ENCODE data around the gene STK25. TPM values are rescaled to one million over a fixed set of nuclear protein-coding genes. Genes with fewer than 3 reads are reported as not detected.
A peak's percentile ranks its signal among the peaks of the same experiment; 100 is the strongest.

The STK25 gene
- total RNA-seq, 3 donors from 2014 or later: 102 to 139 (median 126) TPM

DNA sequence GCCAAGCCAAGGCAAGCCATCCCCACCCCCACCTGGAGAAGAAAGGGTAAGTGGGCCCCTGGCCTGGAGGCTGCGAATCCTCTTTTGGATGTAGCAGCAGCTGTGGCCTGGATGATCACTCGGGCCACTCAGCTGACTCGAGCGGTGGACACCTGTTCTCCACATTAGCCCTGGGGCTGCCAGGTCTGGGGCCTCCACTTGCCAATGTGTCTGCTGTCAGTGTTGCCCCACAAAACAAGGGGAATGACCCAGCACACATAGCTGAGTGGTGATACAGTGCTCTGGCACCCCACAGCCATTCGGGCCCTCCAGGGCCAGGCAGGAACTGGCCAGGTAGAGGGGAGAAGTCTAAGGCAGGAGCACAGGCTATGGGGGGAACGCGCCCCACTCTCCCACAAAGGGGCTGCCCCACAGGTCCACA lies 2.6 kb downstream of the STK25 start:
- no peak overlapping the region for H3K4me3 ChIP-seq
- intact Hi-C loops (cut with DNase I; ENCODE audit: low total_unique reads): no loop called here
- TF ChIP-seq POLR2A (IDR thresholded peaks at IDR 0.05) (no peak), POLR2AphosphoS5 (IDR thresholded peaks at IDR 0.05) (no peak)
- TF ChIP-seq, protein P1, sequence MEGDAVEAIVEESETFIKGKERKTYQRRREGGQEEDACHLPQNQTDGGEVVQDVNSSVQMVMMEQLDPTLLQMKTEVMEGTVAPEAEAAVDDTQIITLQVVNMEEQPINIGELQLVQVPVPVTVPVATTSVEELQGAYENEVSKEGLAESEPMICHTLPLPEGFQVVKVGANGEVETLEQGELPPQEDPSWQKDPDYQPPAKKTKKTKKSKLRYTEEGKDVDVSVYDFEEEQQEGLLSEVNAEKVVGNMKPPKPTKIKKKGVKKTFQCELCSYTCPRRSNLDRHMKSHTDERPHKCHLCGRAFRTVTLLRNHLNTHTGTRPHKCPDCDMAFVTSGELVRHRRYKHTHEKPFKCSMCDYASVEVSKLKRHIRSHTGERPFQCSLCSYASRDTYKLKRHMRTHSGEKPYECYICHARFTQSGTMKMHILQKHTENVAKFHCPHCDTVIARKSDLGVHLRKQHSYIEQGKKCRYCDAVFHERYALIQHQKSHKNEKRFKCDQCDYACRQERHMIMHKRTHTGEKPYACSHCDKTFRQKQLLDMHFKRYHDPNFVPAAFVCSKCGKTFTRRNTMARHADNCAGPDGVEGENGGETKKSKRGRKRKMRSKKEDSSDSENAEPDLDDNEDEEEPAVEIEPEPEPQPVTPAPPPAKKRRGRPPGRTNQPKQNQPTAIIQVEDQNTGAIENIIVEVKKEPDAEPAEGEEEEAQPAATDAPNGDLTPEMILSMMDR (IDR thresholded peaks at IDR 0.05): no peak
- H3K4me1 ChIP-seq: peaks cover 3 to 16% of the 10 kb centered on the region in 2 donors
- no peaks in the 10 kb centered on the region for H3K9me3 ChIP-seq
- no peaks in the 10 kb centered on the region for H3K36me3 ChIP-seq
- no peak overlapping the region for H3K27ac ChIP-seq
- H3K27me3 ChIP-seq: no peaks in the 10 kb centered on the region
- no peak for DNase-seq (ENCODE audit: low spot score in 2 of 2)

DNA sequence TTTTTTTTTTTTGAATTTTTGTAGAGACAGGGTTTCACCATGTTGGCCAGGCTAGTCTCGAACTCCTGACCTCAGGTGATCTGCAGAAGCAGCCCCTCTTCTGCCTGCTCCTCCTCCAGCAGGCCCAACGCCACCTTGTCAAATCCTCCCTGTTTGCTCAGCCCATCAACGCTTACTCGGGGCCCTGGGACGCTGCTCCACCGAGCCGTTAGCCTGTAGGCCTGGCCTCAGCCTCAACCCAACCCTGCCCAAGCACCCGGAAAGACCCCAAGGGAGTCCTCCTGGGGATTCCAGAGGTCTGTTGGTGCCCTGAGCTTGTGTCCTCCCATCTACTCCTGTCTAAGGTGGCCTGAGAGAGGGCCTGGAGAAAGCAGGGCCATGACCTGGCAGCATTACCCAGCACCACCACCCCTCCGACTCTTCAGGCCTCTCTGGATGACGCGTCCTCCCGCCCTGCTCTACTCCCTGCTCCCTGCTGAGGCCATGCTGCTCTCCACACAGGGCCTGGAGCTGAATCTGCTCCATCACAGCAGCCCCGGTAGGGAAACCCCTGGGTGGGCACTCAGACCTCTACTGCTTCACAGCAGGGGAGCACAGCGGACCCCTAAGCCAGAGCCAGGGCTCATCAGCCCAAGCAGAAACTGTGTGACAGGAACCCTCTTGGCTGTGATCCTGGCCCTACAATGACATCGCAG lies 3.2 kb downstream of the STK25 start:
- no peak for DNase-seq (ENCODE audit: low spot score in 2 of 2)
- no peaks in the 10 kb centered on the region for H3K27me3 ChIP-seq
- no peak overlapping the region for H3K27ac ChIP-seq
- peak overlapping the region in 1 of 3 donors; percentile 5 for H3K4me3 ChIP-seq
- intact Hi-C loops (cut with DNase I; ENCODE audit: low total_unique reads): no loop called here
- no peak for TF ChIP-seq POLR2AphosphoS5 (IDR thresholded peaks at IDR 0.05)
- TF ChIP-seq, protein P1 (IDR thresholded peaks at IDR 0.05): no peak
- no peak for TF ChIP-seq POLR2A (IDR thresholded peaks at IDR 0.05)
- H3K36me3 ChIP-seq: no peaks in the 10 kb centered on the region
- H3K9me3 ChIP-seq: no peaks in the 10 kb centered on the region
- H3K4me1 ChIP-seq: peaks cover 3 to 16% of the 10 kb centered on the region in 2 donors

DNA sequence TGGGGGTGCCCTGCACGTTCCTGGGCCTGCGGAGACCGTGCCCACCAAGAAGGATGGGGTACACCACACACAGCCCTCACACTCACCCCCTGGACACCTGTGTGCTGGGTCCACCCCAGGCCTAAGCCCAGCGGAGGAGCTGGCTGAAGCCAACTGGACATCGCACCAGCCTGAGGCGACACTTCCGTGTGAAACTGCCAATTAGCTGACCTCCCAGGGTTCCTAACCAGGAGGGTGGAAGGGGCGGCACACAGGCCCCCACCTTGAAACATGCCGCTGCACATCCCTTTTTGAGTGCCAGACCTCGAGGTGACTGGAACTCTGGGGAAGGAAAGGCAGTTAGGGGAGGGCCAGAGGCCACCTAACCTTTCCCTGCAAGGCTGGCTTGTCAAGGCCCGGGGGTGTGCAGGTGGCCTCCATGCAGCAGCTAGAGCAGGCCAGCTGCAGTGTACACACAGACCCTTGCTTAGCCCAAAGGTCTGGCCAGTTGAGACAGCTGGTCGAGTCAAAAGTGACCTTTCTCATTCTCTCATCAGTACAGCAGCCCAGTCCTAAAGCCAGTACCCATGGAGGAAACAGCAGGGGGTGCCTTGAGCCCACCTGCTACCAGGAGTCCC lies 4.5 kb downstream of the STK25 start:
- intact Hi-C loops (cut with DNase I; ENCODE audit: low total_unique reads): no loop called here
- TF ChIP-seq, protein P1 (IDR thresholded peaks at IDR 0.05): no peak
- no peak for TF ChIP-seq POLR2A (IDR thresholded peaks at IDR 0.05)
- no peak for TF ChIP-seq POLR2AphosphoS5 (IDR thresholded peaks at IDR 0.05)
- Histone ChIP-seq H3K27me3 (no peaks in the 10 kb centered on the region), H3K27ac (no peak overlapping the region), H3K4me1 (peaks cover 0 to 8% of the 10 kb centered on the region in 2 donors), H3K4me3 (no peak overlapping the region), H3K36me3 (no peaks in the 10 kb centered on the region), H3K9me3 (no peaks in the 10 kb centered on the region)
- no peak for DNase-seq (ENCODE audit: low spot score in 2 of 2)

DNA sequence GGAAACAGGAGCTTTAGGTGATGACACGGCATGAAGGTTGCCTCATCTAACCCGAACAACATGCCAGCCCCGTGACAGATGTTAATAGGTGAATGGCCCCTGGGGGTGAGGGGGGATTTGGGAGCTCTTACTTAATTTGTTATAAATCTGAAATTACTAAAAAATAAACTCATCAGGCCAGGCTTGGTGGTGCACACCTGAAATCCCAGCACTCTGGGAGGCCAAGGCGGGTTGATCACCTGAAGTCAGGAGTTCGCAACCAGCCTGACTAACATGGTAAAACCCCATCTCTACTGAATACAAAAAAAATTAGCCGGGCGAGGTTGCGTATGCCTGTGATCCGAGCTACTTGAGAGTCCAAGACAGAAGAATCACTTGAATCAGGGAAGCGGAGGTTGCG lies 6.1 kb downstream of the STK25 start:
- Histone ChIP-seq H3K27ac (no peak overlapping the region), H3K36me3 (no peaks in the 10 kb centered on the region), H3K4me1 (peaks cover 0 to 8% of the 10 kb centered on the region in 2 donors), H3K9me3 (no peaks in the 10 kb centered on the region), H3K4me3 (no peak overlapping the region), H3K27me3 (no peaks in the 10 kb centered on the region)
- TF ChIP-seq POLR2A (IDR thresholded peaks at IDR 0.05) (no peak), POLR2AphosphoS5 (IDR thresholded peaks at IDR 0.05) (no peak)
- TF ChIP-seq, protein P1 (IDR thresholded peaks at IDR 0.05): no peak
- no peak for DNase-seq (ENCODE audit: low spot score in 2 of 2)
- intact Hi-C loops (cut with DNase I; ENCODE audit: low total_unique reads): no loop called here

DNA sequence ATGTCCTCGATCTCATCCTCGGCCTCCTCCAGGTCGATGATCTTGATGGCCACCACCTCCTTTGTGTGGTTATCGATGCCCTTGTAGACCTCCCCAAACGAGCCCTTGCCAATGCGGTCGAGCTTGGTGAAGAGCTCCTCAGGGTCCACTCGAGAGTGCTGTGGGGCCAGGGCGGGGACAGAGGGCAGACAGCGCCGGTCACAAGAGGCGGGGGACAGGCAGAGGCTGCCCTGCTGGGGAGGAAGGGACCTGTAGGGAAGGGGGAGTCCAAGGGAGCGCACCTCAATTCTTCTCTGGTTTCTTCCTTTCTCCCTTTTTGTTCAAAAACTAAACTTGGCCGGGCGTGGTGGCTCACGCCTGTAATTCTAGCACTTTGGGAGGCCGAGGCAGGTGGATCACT lies 6.8 kb downstream of the STK25 start:
- intact Hi-C loops (cut with DNase I; ENCODE audit: low total_unique reads): no loop called here
- H3K27ac ChIP-seq: no peak overlapping the region
- H3K4me3 ChIP-seq: no peak overlapping the region
- H3K36me3 ChIP-seq: no peaks in the 10 kb centered on the region
- H3K9me3 ChIP-seq: no peaks in the 10 kb centered on the region
- H3K27me3 ChIP-seq: no peaks in the 10 kb centered on the region
- H3K4me1 ChIP-seq: peaks cover 0 to 1% of the 10 kb centered on the region in 2 donors
- DNase-seq (ENCODE audit: low spot score in 2 of 2): no peak
- TF ChIP-seq, protein P1 (IDR thresholded peaks at IDR 0.05): no peak
- TF ChIP-seq POLR2AphosphoS5 (IDR thresholded peaks at IDR 0.05): no peak
- TF ChIP-seq POLR2A (IDR thresholded peaks at IDR 0.05): no peak

Data from breast epithelium (tissue), 4 donors.